ENCODE measurements around the gene ATF4. TPM values are rescaled to one million over a fixed set of nuclear protein-coding genes. Genes with fewer than 3 reads are reported as not detected.

The ATF4 gene
- total RNA-seq, 1 donor from 2014 or later: 193 TPM

- Histone ChIP-seq H3K36me3 (no peaks in the 10 kb centered on the region), H3K4me1 (peaks cover 7% of the 10 kb centered on the region), H3K27me3 (ENCODE audit: low read depth) (peaks cover 95% of the 10 kb centered on the region), H3K9me3 (replicated peaks) (no peaks in the 10 kb centered on the region), H3K4me3 (no peak overlapping the region), H3K27ac (replicated peaks) (no peak overlapping the region)
- TF ChIP-seq CTCF (IDR thresholded peaks at IDR 0.05; ENCODE audit: borderline replicate concordance): peak; percentile 44
- DNase-seq: no peak
- intact Hi-C loops (cut with micrococcal nuclease): no loop called here
Observed at GRCh38 chr22:39559456-39560105, 39.2 kb downstream of the ATF4 start.

GRCh38 chr22:39560127-39560526 is 39.8 kb downstream of the ATF4 start:
- Histone ChIP-seq H3K36me3 (no peaks in the 10 kb centered on the region), H3K4me1 (peaks cover 7% of the 10 kb centered on the region), H3K9me3 (replicated peaks) (no peaks in the 10 kb centered on the region), H3K27ac (replicated peaks) (no peak overlapping the region), H3K4me3 (no peak overlapping the region), H3K27me3 (ENCODE audit: low read depth) (peaks cover 99% of the 10 kb centered on the region)
- DNase-seq: no peak
- intact Hi-C loops (cut with micrococcal nuclease): no loop called here
- no peak for TF ChIP-seq CTCF (IDR thresholded peaks at IDR 0.05; ENCODE audit: borderline replicate concordance)

- Histone ChIP-seq H3K9me3 (replicated peaks) (no peaks in the 10 kb centered on the region), H3K36me3 (no peaks in the 10 kb centered on the region), H3K4me1 (peaks cover 5% of the 10 kb centered on the region), H3K4me3 (no peak overlapping the region), H3K27ac (replicated peaks) (no peak overlapping the region), H3K27me3 (ENCODE audit: low read depth) (peaks cover 89% of the 10 kb centered on the region)
- TF ChIP-seq CTCF (IDR thresholded peaks at IDR 0.05; ENCODE audit: borderline replicate concordance): no peak
- no peak for DNase-seq
- intact Hi-C loops (cut with micrococcal nuclease): no loop called here
Observed at GRCh38 chr22:39562839-39563489, 42.6 kb downstream of the ATF4 start.

GRCh38 chr22:39563571-39564428 is 43.4 kb downstream of the ATF4 start:
- Histone ChIP-seq H3K36me3 (no peaks in the 10 kb centered on the region), H3K27ac (replicated peaks) (no peak overlapping the region), H3K9me3 (replicated peaks) (no peaks in the 10 kb centered on the region), H3K4me1 (no peaks in the 10 kb centered on the region), H3K4me3 (no peak overlapping the region), H3K27me3 (ENCODE audit: low read depth) (peaks cover 87% of the 10 kb centered on the region)
- intact Hi-C loops (cut with micrococcal nuclease): no loop called here
- TF ChIP-seq CTCF (IDR thresholded peaks at IDR 0.05; ENCODE audit: borderline replicate concordance): no peak
- DNase-seq: no peak

GRCh38 chr22:39565414-39565944 is 45.1 kb downstream of the ATF4 start:
- intact Hi-C loops (cut with micrococcal nuclease): no loop called here
- no peaks in the 10 kb centered on the region for H3K36me3 ChIP-seq
- TF ChIP-seq CTCF (IDR thresholded peaks at IDR 0.05; ENCODE audit: borderline replicate concordance): no peak
- no peaks in the 10 kb centered on the region for H3K9me3 ChIP-seq (replicated peaks)
- no peak for DNase-seq
- H3K27ac ChIP-seq (replicated peaks): no peak overlapping the region
- H3K4me3 ChIP-seq: no peak overlapping the region
- H3K27me3 ChIP-seq (ENCODE audit: low read depth): peaks cover 83% of the 10 kb centered on the region
- H3K4me1 ChIP-seq: no peaks in the 10 kb centered on the region

Measured in left ventricle myocardium inferior (tissue), 1 donor.